NK-92 (cell line): ENCODE data around the gene DNAJC5.
"Not testable (repeated sequence)": the region's sequence is repeated elsewhere in the genome, so short reads cannot be mapped to it uniquely, and the experiment has no call there.

Source experiments
- DNase-seq: peaks from one replicate; lab custom pipeline; 2025; ENCODE audit not compliant: unreplicated experiment; lab: John Stamatoyannopoulos, UW

The DNAJC5 gene

GRCh38 chr20:63894358-63895201, at the start of gene DNAJC5:
Gene DNAJC5 (plus strand): TSS chr20:63895126. CDS start chr20:63928346, 33,220 bp downstream.
- DNase-seq = peak; percentile 61

- no peak for DNase-seq
Measured at GRCh38 chr20:63846128-63846771, 48.7 kb upstream of the DNAJC5 start.

- DNase-seq = no peak
Measured at GRCh38 chr20:63846888-63847236, 48.1 kb upstream of the DNAJC5 start.

- DNase-seq = no peak
Measured at GRCh38 chr20:63847237-63848002, 47.5 kb upstream of the DNAJC5 start.

GRCh38 chr20:63848003-63848911, 46.7 kb upstream of the DNAJC5 start:
- no peak for DNase-seq

GRCh38 chr20:63850689-63851547, 44.0 kb upstream of the DNAJC5 start:
- DNase-seq = no peak

- DNase-seq = not testable (repeated sequence)
Measured at GRCh38 chr20:63851548-63851943, 43.4 kb upstream of the DNAJC5 start.

GRCh38 chr20:63853733-63854068, 41.2 kb upstream of the DNAJC5 start:
- DNase-seq = not testable (repeated sequence)

- no peak for DNase-seq
Measured at GRCh38 chr20:63854069-63854765, 40.7 kb upstream of the DNAJC5 start.

- DNase-seq = no peak
Measured at GRCh38 chr20:63854766-63855362, 40.1 kb upstream of the DNAJC5 start.

- no peak for DNase-seq
Measured at GRCh38 chr20:63855363-63856097, 39.4 kb upstream of the DNAJC5 start.

- DNase-seq = no peak
Measured at GRCh38 chr20:63856098-63856511, 38.8 kb upstream of the DNAJC5 start.

- no peak for DNase-seq
Measured at GRCh38 chr20:63857764-63858392, 37.0 kb upstream of the DNAJC5 start.

GRCh38 chr20:63858393-63859165, 36.3 kb upstream of the DNAJC5 start:
- DNase-seq = no peak

GRCh38 chr20:63859166-63859699, 35.7 kb upstream of the DNAJC5 start:
- DNase-seq = no peak

GRCh38 chr20:63860325-63861051, 34.4 kb upstream of the DNAJC5 start:
- no peak for DNase-seq
